ENCODE data around the gene HOXB6. TPM values are rescaled to one million over a fixed set of nuclear protein-coding genes. Genes with fewer than 3 reads are reported as not detected.

The HOXB6 gene
- total and polyA plus RNA-seq, 2 experiments from 2014 or later = 0.12 TPM; not detected in 1

- Histone ChIP-seq H3K4me3 (no peak overlapping the region), H3K27ac (no peak overlapping the region), H3K9me3 (ENCODE audit: low read depth) (no peaks in the 10 kb centered on the region), H3K36me3 (no peaks in the 10 kb centered on the region), H3K27me3 (peaks cover 100% of the 10 kb centered on the region), H3K4me1 (ENCODE audit: low read depth) (no peaks in the 10 kb centered on the region)
- TF ChIP-seq CTCF (IDR thresholded peaks at IDR 0.05; ENCODE audit: low read depth, low read length) = no peak
- DNase-seq (ENCODE audit: low read depth in 1 of 2, low spot score in 1 of 2) = no peak
Measured at GRCh38 chr17:48645639-48646182, 40.9 kb upstream of the HOXB6 start.

- Histone ChIP-seq H3K4me1 (ENCODE audit: low read depth) (no peaks in the 10 kb centered on the region), H3K36me3 (no peaks in the 10 kb centered on the region), H3K9me3 (ENCODE audit: low read depth) (no peaks in the 10 kb centered on the region), H3K27me3 (peaks cover 100% of the 10 kb centered on the region), H3K27ac (no peak overlapping the region), H3K4me3 (no peak overlapping the region)
- no peak for DNase-seq (ENCODE audit: low read depth in 1 of 2, low spot score in 1 of 2)
- TF ChIP-seq CTCF (IDR thresholded peaks at IDR 0.05; ENCODE audit: low read depth, low read length) = no peak
Measured at GRCh38 chr17:48644910-48645557, 40.2 kb upstream of the HOXB6 start.

- no peaks in the 10 kb centered on the region for H3K4me1 ChIP-seq (ENCODE audit: low read depth)
- no peak for DNase-seq (ENCODE audit: low read depth in 1 of 2, low spot score in 1 of 2)
- no peak overlapping the region for H3K4me3 ChIP-seq
- peaks cover 100% of the 10 kb centered on the region for H3K27me3 ChIP-seq
- no peaks in the 10 kb centered on the region for H3K9me3 ChIP-seq (ENCODE audit: low read depth)
- H3K36me3 ChIP-seq = no peaks in the 10 kb centered on the region
- H3K27ac ChIP-seq = no peak overlapping the region
- TF ChIP-seq CTCF (IDR thresholded peaks at IDR 0.05; ENCODE audit: low read depth, low read length) = no peak
Measured at GRCh38 chr17:48644159-48644558, 39.4 kb upstream of the HOXB6 start.

- TF ChIP-seq CTCF (IDR thresholded peaks at IDR 0.05; ENCODE audit: low read depth, low read length) = no peak
- DNase-seq (ENCODE audit: low read depth in 1 of 2, low spot score in 1 of 2) = no peak
Measured at GRCh38 chr17:48643697-48644012, 38.9 kb upstream of the HOXB6 start.

GRCh38 chr17:48642843-48643696, 38.3 kb upstream of the HOXB6 start:
- TF ChIP-seq CTCF (IDR thresholded peaks at IDR 0.05; ENCODE audit: low read depth, low read length) = no peak
- Histone ChIP-seq H3K4me3 (no peak overlapping the region), H3K9me3 (ENCODE audit: low read depth) (no peaks in the 10 kb centered on the region), H3K27me3 (peaks cover 100% of the 10 kb centered on the region), H3K4me1 (ENCODE audit: low read depth) (no peaks in the 10 kb centered on the region), H3K36me3 (no peaks in the 10 kb centered on the region), H3K27ac (no peak overlapping the region)
- no peak for DNase-seq (ENCODE audit: low read depth in 1 of 2, low spot score in 1 of 2)

More at GRCh38 chr17:48643697-48644012, 38.9 kb upstream of the HOXB6 start:
- Histone ChIP-seq H3K27me3 (peaks cover 100% of the 10 kb centered on the region), H3K4me3 (no peak overlapping the region), H3K36me3 (no peaks in the 10 kb centered on the region), H3K9me3 (ENCODE audit: low read depth) (no peaks in the 10 kb centered on the region), H3K27ac (no peak overlapping the region), H3K4me1 (ENCODE audit: low read depth) (no peaks in the 10 kb centered on the region)

Measured in cardiac muscle cell (in vitro differentiated cells and primary cell).